Stomach (tissue), 9 donors: Measurements from ENCODE around the gene FAU. TPM values are rescaled to one million over a fixed set of nuclear protein-coding genes. Genes with fewer than 3 reads are reported as not detected.

ENCODE experiments used
- DNase-seq, 2 donors: peaks; one replicate each; pipeline versions ENCODE4 v3.0.0 to v3.0.0-alpha.2; 2013 to 2019
- H3K27ac ChIP-seq, 5 donors: fragments of 200-600 bp in 4 of 5; sonication (generic) in 4 of 5; one replicate each; pipeline ENCODE4 v1.5.1; 2013 to 2019; ENCODE audit warnings: mild to moderate bottlenecking in 1 of 5, moderate library complexity in 1 of 5
- H3K27me3 ChIP-seq, 3 donors: fragments of 200-600 bp; sonication (generic); one replicate each; pipeline ENCODE4 v1.5.1; 2017 to 2019; ENCODE audit warnings: mixed run types in 1 of 3
- H3K36me3 ChIP-seq, 4 donors: fragments of 200-600 bp; sonication (generic); 1 replicate in 3 of 4; 2 replicates in 1 of 4; pipeline ENCODE4 v1.5.1; 2016 to 2019
- H3K4me1 ChIP-seq, 4 donors: fragments of 200-600 bp; sonication (generic); one replicate each; pipeline ENCODE4 v1.5.1; 2016 to 2019
- H3K4me3 ChIP-seq, 4 donors: fragments of 200-600 bp; sonication (generic) in 3 of 4; one replicate each; pipeline ENCODE4 v1.5.1; 2016 to 2019; ENCODE audit warnings: mild to moderate bottlenecking in 1 of 4
- H3K9me3 ChIP-seq, 4 donors: fragments of 200-600 bp; sonication (generic); one replicate each; pipeline ENCODE4 v1.5.1; 2016 to 2019
- EP300 ChIP-seq: sonication (generic); formaldehyde crosslinking; IDR thresholded peaks from one replicate; pipeline ENCODE4 v1.6.1; 2017; ENCODE audit warnings: antibody characterized with exemption
- POLR2A ChIP-seq, 4 donors: fragments of 450-650 bp; IDR thresholded peaks; one replicate each; pipeline ENCODE4 v1.6.1; 2016; ENCODE audit warnings: antibody characterized with exemption in 4 of 4, control low read depth in 2 of 4, mild to moderate bottlenecking in 1 of 4, moderate library complexity in 1 of 4
- POLR2AphosphoS5 ChIP-seq, 3 donors: sonication (generic); formaldehyde crosslinking; IDR thresholded peaks; one replicate each; pipeline ENCODE4 v1.6.1; 2016; ENCODE audit warnings: antibody characterized with exemption in 3 of 3
- WGBS, 5 donors: extraction: QIAGEN DNeasy Blood & Tissue Kit in 3 of 5; methylation state at CpG; one replicate each; pipeline versions ENCODE4 v1.1.5 to v1.1.7; 2013 to 2018; 5-methylcytosine and 5-hydroxymethylcytosine counted together
- intact Hi-C: fragments of 100-400 bp; cut with DNase I; formaldehyde crosslinking; loops from one replicate; pipeline ENCODE4 v1.15.1; 2023; ENCODE audit warnings: low total_unique reads
- polyA plus RNA-seq, 3 donors: library from polyadenylated mRNA; stranded (reverse); fragments of 200-250 nt; gene quantifications; one replicate each; pipeline ENCODE4 v1.2.3, GENCODE V29; 2013
- total RNA-seq, 5 donors: library from RNA; depleted of rRNA; stranded (reverse); fragments of >200 nt; gene quantifications; one replicate each; pipeline versions ENCODE4 v1.1.0 to v1.2.3, GENCODE V29; 2014 to 2016
- TF ChIP-seq, protein P1 (sequence below), 7 experiments: fragments of 450-650 bp in 4 of 7; fragments of 200-600 bp in 3 of 7; sonication (generic) in 3 of 7; IDR thresholded peaks; one replicate each; pipeline ENCODE4 v1.5.1; 2016 to 2019; ENCODE audit warnings: antibody characterized with exemption in 7 of 7, control low read depth in 2 of 7, mild to moderate bottlenecking in 1 of 7
- donor health status: healthy with polysubstance abuse.
- donor health status: Bipolar disorder and iron deficiency.
- donor health status: healthy.

FAU gene
- total and polyA plus RNA-seq, 8 donors = 456 to 1,872 (median 914) TPM

DNA sequence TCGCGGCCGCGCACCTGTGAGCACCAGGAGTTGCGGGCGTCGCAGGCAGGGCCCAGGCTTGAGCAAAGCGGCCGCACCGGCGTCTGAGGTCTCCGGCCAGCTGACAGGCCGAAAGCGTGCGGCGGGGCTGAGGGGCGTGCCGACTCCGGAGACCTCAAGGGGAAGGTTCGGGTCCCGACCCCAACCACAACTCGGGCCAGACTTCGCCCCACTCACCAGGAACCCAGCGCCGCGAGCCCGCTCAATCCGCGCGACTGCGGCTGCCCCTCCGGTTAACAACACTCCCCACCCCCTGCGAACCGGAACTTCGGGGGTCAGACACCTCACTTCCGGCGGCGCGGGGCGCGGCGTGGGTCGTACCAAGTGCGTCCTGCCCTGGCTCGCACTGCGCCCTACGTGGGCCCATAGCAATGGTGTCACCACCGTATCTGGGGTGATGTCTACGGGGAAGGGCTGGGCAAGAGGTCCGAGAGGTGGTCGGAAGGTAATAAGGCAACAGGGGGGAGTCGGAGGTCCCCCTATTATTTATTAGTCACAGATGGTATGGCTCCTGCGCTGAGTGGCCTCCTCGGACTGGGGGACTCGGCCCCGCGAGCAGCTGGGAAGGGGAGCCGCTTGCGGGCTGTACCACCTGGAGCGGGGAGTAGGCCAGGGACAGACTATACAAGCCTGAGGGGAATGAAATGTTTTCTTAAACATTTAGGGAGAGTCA is 12.5 kb upstream of the FAU start, which contains the start of gene SYVN1:
TSS of gene SYVN1 (minus strand) at position 280 of the 712 bp plus-strand sequence. CDS start 918 bp downstream, outside the sequence.
- intact Hi-C loops = no loop called here
- Histone ChIP-seq H3K4me1 (peaks cover 25 to 50% (median 44%) of the 10 kb centered on the region in 4 donors), H3K9me3 (no peaks in the 10 kb centered on the region), H3K27ac (peak within 1 kb of the TSS; percentile 94 to 99 (median 98)), H3K36me3 (peaks cover 36 to 37% (median 37%) of the 10 kb centered on the region in 4 donors), H3K4me3 (peak within 1 kb of the TSS; percentile 80 to 99 (median 92)), H3K27me3 (no peaks in the 10 kb centered on the region)
- TF ChIP-seq EP300 (no peak), POLR2AphosphoS5 (IDR thresholded peaks at IDR 0.05) (peak; percentile 94 to 99 (median 99)), POLR2A (IDR thresholded peaks at IDR 0.05) (peak in 2 of 4 donors; percentile 90 to 92)
- TF ChIP-seq, protein P1, sequence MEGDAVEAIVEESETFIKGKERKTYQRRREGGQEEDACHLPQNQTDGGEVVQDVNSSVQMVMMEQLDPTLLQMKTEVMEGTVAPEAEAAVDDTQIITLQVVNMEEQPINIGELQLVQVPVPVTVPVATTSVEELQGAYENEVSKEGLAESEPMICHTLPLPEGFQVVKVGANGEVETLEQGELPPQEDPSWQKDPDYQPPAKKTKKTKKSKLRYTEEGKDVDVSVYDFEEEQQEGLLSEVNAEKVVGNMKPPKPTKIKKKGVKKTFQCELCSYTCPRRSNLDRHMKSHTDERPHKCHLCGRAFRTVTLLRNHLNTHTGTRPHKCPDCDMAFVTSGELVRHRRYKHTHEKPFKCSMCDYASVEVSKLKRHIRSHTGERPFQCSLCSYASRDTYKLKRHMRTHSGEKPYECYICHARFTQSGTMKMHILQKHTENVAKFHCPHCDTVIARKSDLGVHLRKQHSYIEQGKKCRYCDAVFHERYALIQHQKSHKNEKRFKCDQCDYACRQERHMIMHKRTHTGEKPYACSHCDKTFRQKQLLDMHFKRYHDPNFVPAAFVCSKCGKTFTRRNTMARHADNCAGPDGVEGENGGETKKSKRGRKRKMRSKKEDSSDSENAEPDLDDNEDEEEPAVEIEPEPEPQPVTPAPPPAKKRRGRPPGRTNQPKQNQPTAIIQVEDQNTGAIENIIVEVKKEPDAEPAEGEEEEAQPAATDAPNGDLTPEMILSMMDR (IDR thresholded peaks at IDR 0.05) = no peak
- DNase-seq = peak; percentile 94 to 97
- 0 to 1% (median 0%) methylated on average over 15 to 60 of the region's 60 CpGs for WGBS, 5 donors

DNA sequence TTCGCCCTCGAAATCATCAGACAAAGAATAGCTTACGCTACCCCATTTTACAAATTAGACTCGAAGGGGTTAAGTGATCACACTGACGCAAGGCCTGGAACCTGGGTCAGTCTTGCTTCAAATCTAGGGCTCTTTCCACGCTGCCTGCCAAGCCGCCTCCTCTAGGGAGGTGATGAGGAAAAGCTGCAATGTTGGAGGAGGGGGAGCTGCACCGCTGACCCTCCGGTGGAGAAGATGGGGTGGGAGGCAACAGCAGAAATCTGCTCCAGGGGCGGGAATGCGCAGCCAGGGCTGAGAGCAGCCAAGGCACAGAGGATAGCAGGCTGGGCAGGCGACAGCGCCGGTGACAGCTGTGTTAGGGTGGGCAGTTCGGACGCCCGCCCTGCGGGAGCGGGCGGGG is 11.8 kb upstream of the FAU start:
- peaks cover 43 to 44% (median 43%) of the 10 kb centered on the region in 4 donors for H3K36me3 ChIP-seq
- 0 to 1% (median 0%) methylated on average over 18 to 20 of the region's 20 CpGs for WGBS, 5 donors
- no peaks in the 10 kb centered on the region for H3K27me3 ChIP-seq
- intact Hi-C loops = no loop called here
- peak overlapping the region; percentile 94 to 99 (median 98) for H3K27ac ChIP-seq
- H3K4me1 ChIP-seq = peaks cover 25 to 50% (median 44%) of the 10 kb centered on the region in 4 donors
- no peak for TF ChIP-seq POLR2A (IDR thresholded peaks at IDR 0.05)
- no peak for TF ChIP-seq EP300
- no peaks in the 10 kb centered on the region for H3K9me3 ChIP-seq
- peak overlapping the region; percentile 80 to 99 (median 92) for H3K4me3 ChIP-seq
- peak; percentile 46 to 77 for DNase-seq

DNA sequence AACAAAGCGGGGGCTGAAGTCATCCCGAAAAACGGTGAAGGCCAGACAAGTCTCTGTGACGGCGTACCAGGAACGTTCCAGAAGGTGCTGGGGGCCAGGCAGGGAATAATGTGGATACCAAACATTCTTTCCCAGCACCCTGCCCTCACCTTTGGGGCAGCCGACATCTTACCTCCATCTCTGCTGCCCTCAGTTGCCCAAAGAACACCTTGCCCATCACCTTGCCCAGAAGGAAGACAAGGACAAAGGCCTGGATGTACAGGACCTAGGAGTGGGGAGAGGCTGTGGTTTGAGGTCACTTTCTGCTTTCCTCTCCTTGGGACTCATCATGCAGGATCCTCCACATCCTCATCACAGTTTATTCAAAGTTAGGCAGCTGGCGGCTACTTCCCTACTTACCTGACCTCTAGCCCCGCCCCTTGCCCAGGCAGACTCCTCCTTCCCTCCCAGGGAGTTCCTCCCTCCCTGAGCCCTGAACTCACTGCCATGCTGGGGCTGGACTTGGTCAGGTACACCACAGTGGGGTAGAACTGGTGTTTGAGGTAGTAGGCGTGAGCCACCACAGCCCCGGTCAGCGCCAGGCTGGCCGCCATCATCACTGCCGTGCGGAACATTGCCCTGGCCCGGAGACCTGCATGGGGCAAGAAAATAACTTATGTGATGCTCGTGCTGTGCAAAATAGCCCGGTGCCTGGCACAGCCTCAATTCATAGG is 11.2 kb upstream of the FAU start:
- peak overlapping the region; percentile 80 to 99 (median 92) for H3K4me3 ChIP-seq
- no peaks in the 10 kb centered on the region for H3K27me3 ChIP-seq
- H3K9me3 ChIP-seq = no peaks in the 10 kb centered on the region
- TF ChIP-seq EP300 (no peak), POLR2AphosphoS5 (IDR thresholded peaks at IDR 0.05) (peak in 2 of 3 donors; percentile 60 to 68), POLR2A (IDR thresholded peaks at IDR 0.05) (no peak)
- TF ChIP-seq, protein P1 (IDR thresholded peaks at IDR 0.05) = no peak
- peaks cover 49 to 50% (median 49%) of the 10 kb centered on the region in 4 donors for H3K36me3 ChIP-seq
- WGBS, 5 donors = 31 to 46% (median 35%) methylated on average over 15 to 18 of the region's 18 CpGs
- intact Hi-C loops = no loop called here
- peak; percentile 85 to 89 for DNase-seq
- H3K27ac ChIP-seq = peak overlapping the region; percentile 94 to 99 (median 98)
- H3K4me1 ChIP-seq = peaks cover 25 to 50% (median 44%) of the 10 kb centered on the region in 4 donors

DNA sequence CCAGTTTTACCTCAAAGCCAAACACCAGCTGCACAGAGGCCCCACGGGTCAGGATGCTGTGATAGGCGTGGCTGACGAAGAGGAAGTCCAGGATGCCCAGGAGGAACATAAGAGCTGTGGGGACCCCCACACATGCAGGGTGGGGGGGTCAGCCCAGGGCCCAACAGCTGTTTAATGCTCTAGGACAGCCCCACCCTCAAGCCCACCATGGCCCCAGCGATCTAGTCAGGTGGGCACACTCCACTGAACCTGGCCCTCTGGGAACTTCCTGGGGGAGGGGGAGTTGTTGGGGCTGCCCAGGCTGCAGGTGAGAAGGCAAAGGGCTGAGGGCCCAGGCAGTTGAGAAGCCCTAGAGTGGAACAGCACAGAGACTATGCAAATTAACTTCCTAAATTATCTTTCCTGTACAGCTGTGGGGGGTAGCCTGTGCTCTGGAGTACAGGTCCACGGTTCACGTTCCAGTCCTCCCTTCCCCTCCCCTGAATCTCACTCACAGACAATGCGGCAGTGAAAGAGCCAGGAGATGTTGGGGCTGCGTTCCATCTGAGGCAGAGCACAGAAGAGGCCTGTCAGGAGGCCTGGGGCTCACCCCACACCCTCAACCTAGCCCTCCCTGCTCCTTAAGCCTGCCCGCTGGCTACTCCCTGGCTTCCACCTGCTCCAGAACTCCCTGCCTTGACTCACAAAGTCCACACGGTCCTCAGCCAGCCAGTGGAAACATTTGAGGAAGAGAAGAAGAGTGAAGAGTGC is 10.5 kb upstream of the FAU start:
- 41 to 59% (median 49%) methylated on average over 9 to 10 of the region's 10 CpGs for WGBS, 5 donors
- H3K9me3 ChIP-seq = no peaks in the 10 kb centered on the region
- H3K27ac ChIP-seq = peak overlapping the region in 4 of 5 donors; percentile 94 to 99 (median 98)
- intact Hi-C loops = no loop called here
- H3K27me3 ChIP-seq = no peaks in the 10 kb centered on the region
- H3K4me1 ChIP-seq = peaks cover 25 to 50% (median 44%) of the 10 kb centered on the region in 4 donors
- H3K36me3 ChIP-seq = peaks cover 56 to 57% (median 57%) of the 10 kb centered on the region in 4 donors
- TF ChIP-seq POLR2AphosphoS5 (IDR thresholded peaks at IDR 0.05) (no peak), POLR2A (IDR thresholded peaks at IDR 0.05) (no peak), EP300 (no peak)
- TF ChIP-seq, protein P1 (IDR thresholded peaks at IDR 0.05) = no peak
- DNase-seq = no peak
- H3K4me3 ChIP-seq = peak overlapping the region; percentile 80 to 99 (median 92)
